Testis (tissue), 2 donors: ENCODE results near the gene LRWD1.

Experiments
- POLR2A ChIP-seq: fragments of 450-650 bp; IDR thresholded peaks from one replicate; pipeline ENCODE4 v1.6.1; 2017; ENCODE audit warnings: antibody characterized with exemption, mild to moderate bottlenecking, moderate library complexity
- TF ChIP-seq, protein P1 (sequence below), 3 experiments: fragments of 450-650 bp in 2 of 3; fragments of 200-600 bp in 1 of 3; sonication (generic) in 1 of 3; IDR thresholded peaks; one replicate each; pipeline ENCODE4 v1.5.1; 2016 to 2019; ENCODE audit warnings: antibody characterized with exemption in 3 of 3, mild to moderate bottlenecking in 2 of 3, moderate library complexity in 1 of 3

DNA sequence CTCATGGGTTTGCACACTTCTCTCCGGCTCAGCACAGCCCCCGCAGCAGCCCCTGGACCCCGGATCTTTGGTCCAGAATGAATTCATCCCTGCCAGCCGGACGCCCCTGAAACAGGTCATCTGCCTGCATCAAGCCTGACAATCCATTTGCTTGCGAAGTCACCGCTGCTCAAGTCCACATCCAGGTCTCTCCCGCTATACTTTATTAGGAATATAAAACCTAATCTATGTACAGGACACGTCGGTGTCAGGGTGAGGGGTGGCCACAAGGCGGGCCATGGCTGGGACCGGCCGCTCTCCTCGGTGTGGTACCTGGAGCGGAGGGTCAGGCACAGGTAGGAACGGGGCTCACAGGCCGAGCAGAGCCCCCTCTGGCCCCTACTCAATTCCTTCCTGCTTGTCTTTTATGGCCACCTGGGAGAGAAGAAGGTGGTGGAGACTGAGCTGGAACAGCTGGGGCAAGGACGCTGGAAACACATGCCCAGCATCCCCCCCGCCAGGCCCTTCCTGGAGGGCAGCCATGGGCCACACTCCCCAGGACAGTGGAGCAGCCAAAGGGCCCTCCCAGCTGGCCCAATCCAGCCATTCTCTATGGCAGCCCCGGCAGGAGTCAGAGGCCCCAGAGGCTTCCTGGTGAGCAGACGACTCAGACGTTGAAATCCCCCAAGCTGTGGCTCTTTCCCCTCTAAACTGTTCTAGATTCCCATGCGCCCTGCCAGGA is 8.6 kb downstream of the LRWD1 start:
- TF ChIP-seq, protein P1, sequence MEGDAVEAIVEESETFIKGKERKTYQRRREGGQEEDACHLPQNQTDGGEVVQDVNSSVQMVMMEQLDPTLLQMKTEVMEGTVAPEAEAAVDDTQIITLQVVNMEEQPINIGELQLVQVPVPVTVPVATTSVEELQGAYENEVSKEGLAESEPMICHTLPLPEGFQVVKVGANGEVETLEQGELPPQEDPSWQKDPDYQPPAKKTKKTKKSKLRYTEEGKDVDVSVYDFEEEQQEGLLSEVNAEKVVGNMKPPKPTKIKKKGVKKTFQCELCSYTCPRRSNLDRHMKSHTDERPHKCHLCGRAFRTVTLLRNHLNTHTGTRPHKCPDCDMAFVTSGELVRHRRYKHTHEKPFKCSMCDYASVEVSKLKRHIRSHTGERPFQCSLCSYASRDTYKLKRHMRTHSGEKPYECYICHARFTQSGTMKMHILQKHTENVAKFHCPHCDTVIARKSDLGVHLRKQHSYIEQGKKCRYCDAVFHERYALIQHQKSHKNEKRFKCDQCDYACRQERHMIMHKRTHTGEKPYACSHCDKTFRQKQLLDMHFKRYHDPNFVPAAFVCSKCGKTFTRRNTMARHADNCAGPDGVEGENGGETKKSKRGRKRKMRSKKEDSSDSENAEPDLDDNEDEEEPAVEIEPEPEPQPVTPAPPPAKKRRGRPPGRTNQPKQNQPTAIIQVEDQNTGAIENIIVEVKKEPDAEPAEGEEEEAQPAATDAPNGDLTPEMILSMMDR (IDR thresholded peaks at IDR 0.05): no peak
- TF ChIP-seq POLR2A: no peak
